H1 (cell line): ENCODE measurements around the gene MBTPS1.

Experiments used
- CHD1 ChIP-seq: IDR thresholded peaks from 2 replicates; pipeline ENCODE4 v1.6.1; 2012; ENCODE audit warnings: low read depth, low read length, improper control_type of control experiment
- EP300 ChIP-seq, 2 experiments: IDR thresholded peaks; 1 replicate in 1 of 2; 2 replicates in 1 of 2; pipeline ENCODE4 v1.6.1; 2011 to 2012; ENCODE audit warnings: low read depth in 2 of 2, low read length in 2 of 2, mild to moderate bottlenecking in 2 of 2, borderline replicate concordance in 1 of 2, inconsistent platforms in 1 of 2, moderate library complexity in 1 of 2
- TF ChIP-seq, protein P1 (sequence below), 3 experiments: IDR thresholded peaks; 1 replicate in 2 of 3; 2 replicates in 1 of 3; pipeline versions ENCODE4 v1.5.1 to v1.6.1; 2011; ENCODE audit warnings: low read length in 3 of 3, mild to moderate bottlenecking in 3 of 3, inconsistent platforms in 2 of 3, low read depth in 1 of 3, moderate library complexity in 1 of 3; ENCODE audit not compliant: insufficient read depth in 1 of 3; ENCODE audit errors: control extremely low read depth in 1 of 3

DNA sequence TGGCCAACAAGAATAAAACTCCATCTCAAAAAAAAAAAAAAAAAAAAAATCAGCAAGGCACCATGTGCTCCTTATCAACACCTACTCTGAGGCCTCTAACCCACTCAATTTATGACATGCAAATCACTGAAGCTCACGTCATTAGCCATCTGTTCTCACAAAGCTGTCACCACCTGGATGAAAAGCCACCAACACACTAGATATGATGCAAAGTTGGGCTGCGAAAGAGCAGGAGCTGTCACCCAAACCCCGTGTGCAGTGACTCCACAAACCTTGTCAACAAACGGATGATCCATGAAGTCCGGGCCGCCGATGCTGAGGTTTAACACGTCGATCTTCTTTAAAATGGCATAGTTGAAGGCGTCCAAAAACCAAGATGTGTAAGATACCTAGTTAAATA is 25.3 kb downstream of the MBTPS1 start:
- TF ChIP-seq, protein P1, sequence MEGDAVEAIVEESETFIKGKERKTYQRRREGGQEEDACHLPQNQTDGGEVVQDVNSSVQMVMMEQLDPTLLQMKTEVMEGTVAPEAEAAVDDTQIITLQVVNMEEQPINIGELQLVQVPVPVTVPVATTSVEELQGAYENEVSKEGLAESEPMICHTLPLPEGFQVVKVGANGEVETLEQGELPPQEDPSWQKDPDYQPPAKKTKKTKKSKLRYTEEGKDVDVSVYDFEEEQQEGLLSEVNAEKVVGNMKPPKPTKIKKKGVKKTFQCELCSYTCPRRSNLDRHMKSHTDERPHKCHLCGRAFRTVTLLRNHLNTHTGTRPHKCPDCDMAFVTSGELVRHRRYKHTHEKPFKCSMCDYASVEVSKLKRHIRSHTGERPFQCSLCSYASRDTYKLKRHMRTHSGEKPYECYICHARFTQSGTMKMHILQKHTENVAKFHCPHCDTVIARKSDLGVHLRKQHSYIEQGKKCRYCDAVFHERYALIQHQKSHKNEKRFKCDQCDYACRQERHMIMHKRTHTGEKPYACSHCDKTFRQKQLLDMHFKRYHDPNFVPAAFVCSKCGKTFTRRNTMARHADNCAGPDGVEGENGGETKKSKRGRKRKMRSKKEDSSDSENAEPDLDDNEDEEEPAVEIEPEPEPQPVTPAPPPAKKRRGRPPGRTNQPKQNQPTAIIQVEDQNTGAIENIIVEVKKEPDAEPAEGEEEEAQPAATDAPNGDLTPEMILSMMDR (IDR thresholded peaks at IDR 0.05; ENCODE audit: control extremely low read depth in 1 of 3, insufficient read depth in 1 of 3, low read depth in 1 of 3, low read length in 3 of 3): no peak
- TF ChIP-seq CHD1 (no peak), EP300 (IDR thresholded peaks at IDR 0.05; ENCODE audit: borderline replicate concordance in 1 of 2, low read depth in 2 of 2, low read length in 2 of 2) (no peak)
